Esophagus squamous epithelium (tissue), 5 donors: ENCODE measurements around the gene DOK6. TPM values are rescaled to one million over a fixed set of nuclear protein-coding genes. Genes with fewer than 3 reads are reported as not detected.
"Not testable (repeated sequence)": the region's sequence is repeated elsewhere in the genome, so short reads cannot be mapped to it uniquely, and the experiment has no call there.

Experiments
- DNase-seq: peaks from one replicate; lab custom pipeline; 2025; lab: John Stamatoyannopoulos, UW
- H3K27ac ChIP-seq, 4 donors: fragments of 200-600 bp; sonication (generic); one replicate each; pipeline ENCODE4 v1.5.1; 2016 to 2019; ENCODE audit warnings: mild to moderate bottlenecking in 1 of 4
- H3K27me3 ChIP-seq, 4 donors: fragments of 200-600 bp; sonication (generic); 1 replicate in 3 of 4; 2 replicates in 1 of 4; pipeline versions ENCODE4 v1.5.1 to v1.6.0; 2017 to 2021; ENCODE audit warnings: antibody characterized with exemption in 1 of 4
- H3K36me3 ChIP-seq, 3 donors: fragments of 200-600 bp; sonication (generic); one replicate each; pipeline ENCODE4 v1.5.1; 2016 to 2019
- H3K4me1 ChIP-seq, 3 donors: fragments of 200-600 bp; sonication (generic); one replicate each; pipeline ENCODE4 v1.5.1; 2017 to 2019
- H3K4me3 ChIP-seq, 4 donors: fragments of 200-600 bp; sonication (generic); 1 replicate in 3 of 4; 2 replicates in 1 of 4; pipeline ENCODE4 v1.5.1; 2016 to 2019; ENCODE audit warnings: mild to moderate bottlenecking in 2 of 4, moderate library complexity in 1 of 4
- H3K9me3 ChIP-seq, 3 donors: fragments of 200-600 bp; sonication (generic); one replicate each; pipeline ENCODE4 v1.5.1; 2016 to 2019
- CTCF ChIP-seq, 6 experiments: fragments of 450-650 bp in 4 of 6; fragments of 200-600 bp in 2 of 6; sonication (generic) in 2 of 6; IDR thresholded peaks; one replicate each; pipeline ENCODE4 v1.5.1; 2016 to 2019; ENCODE audit warnings: antibody characterized with exemption in 6 of 6, mild to moderate bottlenecking in 4 of 6, moderate library complexity in 4 of 6
- POLR2A ChIP-seq, 4 donors: fragments of 450-650 bp; IDR thresholded peaks; one replicate each; pipeline ENCODE4 v1.6.1; 2017; ENCODE audit warnings: antibody characterized with exemption in 4 of 4, mild to moderate bottlenecking in 4 of 4, moderate library complexity in 3 of 4
- WGBS, 2 donors: methylation state at CpG; one replicate each; pipeline ENCODE4 v1.1.5; 2018; 5-methylcytosine and 5-hydroxymethylcytosine counted together
- intact Hi-C: fragments of 100-400 bp; cut with DNase I; formaldehyde crosslinking; loops from one replicate; pipeline ENCODE4 v1.15.0; 2022
- total RNA-seq, 4 donors: library from RNA; depleted of rRNA; stranded (reverse); fragments of >200 nt; gene quantifications; one replicate each; pipeline ENCODE4 v1.1.0, GENCODE V29; 2016
- donor health status: DM: yes; HTN: yes; CAD: no.

The DOK6 gene
- total RNA-seq, 4 donors from 2014 or later, result 0.57 to 0.88 TPM; not detected in 2

DNA sequence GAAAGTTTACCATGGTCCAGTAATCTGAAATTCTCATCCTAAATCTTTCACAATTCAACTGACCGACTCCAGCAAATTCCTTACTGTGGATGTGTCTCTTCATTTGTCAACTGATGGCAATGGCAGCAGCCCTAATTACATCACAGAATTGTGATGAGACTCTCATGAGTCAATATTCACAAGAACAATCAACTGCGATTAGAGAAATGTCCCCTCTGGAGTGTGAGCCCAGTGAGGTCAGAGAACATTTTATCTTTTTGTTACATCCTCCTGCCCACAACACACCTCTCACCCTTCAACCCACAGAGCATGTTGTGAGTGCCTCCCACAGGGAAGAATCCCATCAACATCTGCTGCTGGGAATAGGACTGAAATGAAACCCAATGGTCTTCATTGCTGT is 473.4 kb downstream of the DOK6 start:
- no peaks in the 10 kb centered on the region for H3K4me1 ChIP-seq
- no peak overlapping the region for H3K4me3 ChIP-seq
- WGBS, 2 donors, result 84 to 86% methylated on average over 2 of the region's 2 CpGs
- H3K9me3 ChIP-seq, result no peaks in the 10 kb centered on the region
- DNase-seq, result no peak
- no peak for TF ChIP-seq POLR2A (IDR thresholded peaks at IDR 0.05)
- TF ChIP-seq CTCF (IDR thresholded peaks at IDR 0.05), result no peak
- H3K27me3 ChIP-seq, result no peaks in the 10 kb centered on the region
- intact Hi-C loops, result no loop called here
- H3K27ac ChIP-seq, result no peak overlapping the region
- no peaks in the 10 kb centered on the region for H3K36me3 ChIP-seq

DNA sequence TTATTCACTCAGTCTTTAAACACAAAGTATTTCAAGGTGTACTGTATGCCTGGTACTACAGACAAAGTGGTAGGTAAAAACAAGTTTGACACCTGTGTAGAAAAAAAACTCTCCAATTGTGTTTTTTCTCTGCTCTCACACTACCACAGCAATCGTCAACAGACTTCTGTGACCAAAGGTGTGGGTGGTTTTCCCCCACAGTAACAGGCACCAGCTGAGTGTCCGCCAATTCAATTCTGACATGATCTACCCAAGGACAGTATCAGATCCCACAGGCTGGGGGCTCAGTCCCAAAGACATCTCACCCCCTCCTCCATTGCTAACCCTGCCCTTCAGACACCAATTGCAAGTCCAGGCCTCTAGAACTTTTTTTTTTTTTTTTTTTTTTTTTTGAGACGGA is 475.8 kb downstream of the DOK6 start:
- no peaks in the 10 kb centered on the region for H3K9me3 ChIP-seq
- no peaks in the 10 kb centered on the region for H3K4me1 ChIP-seq
- H3K36me3 ChIP-seq, result no peaks in the 10 kb centered on the region
- DNase-seq, result no peak
- no peak overlapping the region for H3K4me3 ChIP-seq
- 76 to 92% methylated on average over 3 of the region's 3 CpGs for WGBS, 2 donors
- no peak overlapping the region for H3K27ac ChIP-seq
- H3K27me3 ChIP-seq, result no peaks in the 10 kb centered on the region
- TF ChIP-seq CTCF (IDR thresholded peaks at IDR 0.05) (no peak), POLR2A (IDR thresholded peaks at IDR 0.05) (no peak)
- intact Hi-C loops, result no loop called here

- TF ChIP-seq POLR2A (IDR thresholded peaks at IDR 0.05) (no peak), CTCF (IDR thresholded peaks at IDR 0.05) (no peak)
- Histone ChIP-seq H3K9me3 (no peaks in the 10 kb centered on the region), H3K36me3 (no peaks in the 10 kb centered on the region), H3K4me3 (no peak overlapping the region), H3K27ac (no peak overlapping the region), H3K27me3 (no peaks in the 10 kb centered on the region), H3K4me1 (no peaks in the 10 kb centered on the region)
- intact Hi-C loops, result no loop called here
- DNase-seq, result no peak
- WGBS, 2 donors, result 59 to 76% methylated on average over 6 of the region's 6 CpGs
Observed at GRCh38 chr18:69878213-69878933, 477.7 kb downstream of the DOK6 start.

- H3K27me3 ChIP-seq, H3K9me3 ChIP-seq, intact Hi-C loops, H3K36me3 ChIP-seq, H3K27ac ChIP-seq, H3K4me1 ChIP-seq, DNase-seq, H3K4me3 ChIP-seq: not testable (repeated sequence)
- 48 to 75% methylated on average over 3 of the region's 3 CpGs for WGBS, 2 donors
Observed at GRCh38 chr18:69879051-69879450, 478.4 kb downstream of the DOK6 start.

DNA sequence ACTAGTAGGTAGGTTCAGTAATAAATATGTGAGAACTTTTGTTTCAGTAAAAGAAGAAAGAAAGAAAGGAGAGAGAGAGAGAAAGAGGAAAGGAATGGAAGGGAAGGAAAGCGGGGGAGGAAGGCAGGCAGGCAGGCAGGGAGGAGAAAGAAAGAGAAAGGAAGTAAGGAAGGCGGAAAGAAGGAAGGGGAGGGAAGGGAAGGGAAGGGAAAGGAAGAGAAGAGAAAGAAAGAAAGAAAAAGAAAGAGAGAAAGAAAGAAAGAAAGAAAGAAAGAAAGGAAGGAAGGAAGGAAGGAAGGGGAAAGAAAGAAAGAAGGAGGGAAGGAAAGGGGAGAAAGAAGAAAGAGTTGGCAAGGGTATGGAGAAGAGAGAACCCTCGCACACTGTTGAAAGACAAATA is 479.4 kb downstream of the DOK6 start:
- no peak for TF ChIP-seq POLR2A (IDR thresholded peaks at IDR 0.05)
- no peak for TF ChIP-seq CTCF (IDR thresholded peaks at IDR 0.05)
- intact Hi-C loops, result no loop called here
- no peaks in the 10 kb centered on the region for H3K4me1 ChIP-seq
- no peaks in the 10 kb centered on the region for H3K9me3 ChIP-seq
- 91% methylated on average over 3 of the region's 3 CpGs for WGBS, 2 donors
- no peaks in the 10 kb centered on the region for H3K27me3 ChIP-seq
- no peak for DNase-seq
- H3K4me3 ChIP-seq, result no peak overlapping the region
- no peak overlapping the region for H3K27ac ChIP-seq
- no peaks in the 10 kb centered on the region for H3K36me3 ChIP-seq
